IPS-18c (cell line): Measurements from ENCODE around the gene TRPM5.

Source experiments
- H3K4me3 ChIP-seq: 2 replicates; pipeline ENCODE4 v1.7.0; 2013; ENCODE audit warnings: low read depth, mild to moderate bottlenecking, low read length, moderate library complexity; ENCODE audit not compliant: insufficient read depth
- H3K9me3 ChIP-seq: one replicate; pipeline ENCODE4 v1.6.1; 2013; ENCODE audit warnings: mild to moderate bottlenecking, low read length, moderate library complexity; ENCODE audit not compliant: control insufficient read depth, insufficient read depth

The TRPM5 gene

DNA sequence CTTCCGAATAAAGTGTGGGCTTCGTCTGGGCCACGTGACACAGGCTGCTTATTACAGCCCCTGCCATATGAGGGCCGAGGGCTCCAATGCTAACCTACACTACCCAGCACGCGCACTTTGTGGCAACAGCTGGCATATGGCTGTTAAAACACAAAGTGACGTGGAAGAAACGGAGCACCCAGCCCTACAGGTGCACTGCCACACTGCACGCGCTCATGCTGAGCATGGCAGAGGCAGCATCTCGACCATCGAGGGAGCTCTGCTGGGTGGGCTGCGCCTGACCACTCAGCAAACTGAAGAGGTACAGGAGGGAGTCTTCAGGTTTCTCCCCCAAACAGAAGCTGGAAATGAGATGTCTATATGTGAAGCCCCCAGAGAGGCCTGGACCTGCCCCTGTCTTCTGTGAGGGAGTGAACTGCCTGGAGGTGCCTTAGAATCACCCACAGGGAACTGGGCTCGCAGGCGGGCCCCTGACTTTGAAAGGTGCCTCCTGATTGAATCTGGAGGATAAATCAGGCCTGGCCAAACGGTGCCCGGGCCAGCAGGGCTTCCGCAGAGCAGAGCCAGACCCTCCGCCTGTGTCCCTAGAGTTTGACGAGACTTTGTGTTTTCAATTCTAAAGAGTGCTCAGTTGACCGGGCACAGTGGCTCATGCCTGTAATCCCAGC lies 25.5 kb downstream of the TRPM5 start:
- Histone ChIP-seq H3K4me3 (no peak overlapping the region), H3K9me3 (peaks cover 2% of the 10 kb centered on the region)

DNA sequence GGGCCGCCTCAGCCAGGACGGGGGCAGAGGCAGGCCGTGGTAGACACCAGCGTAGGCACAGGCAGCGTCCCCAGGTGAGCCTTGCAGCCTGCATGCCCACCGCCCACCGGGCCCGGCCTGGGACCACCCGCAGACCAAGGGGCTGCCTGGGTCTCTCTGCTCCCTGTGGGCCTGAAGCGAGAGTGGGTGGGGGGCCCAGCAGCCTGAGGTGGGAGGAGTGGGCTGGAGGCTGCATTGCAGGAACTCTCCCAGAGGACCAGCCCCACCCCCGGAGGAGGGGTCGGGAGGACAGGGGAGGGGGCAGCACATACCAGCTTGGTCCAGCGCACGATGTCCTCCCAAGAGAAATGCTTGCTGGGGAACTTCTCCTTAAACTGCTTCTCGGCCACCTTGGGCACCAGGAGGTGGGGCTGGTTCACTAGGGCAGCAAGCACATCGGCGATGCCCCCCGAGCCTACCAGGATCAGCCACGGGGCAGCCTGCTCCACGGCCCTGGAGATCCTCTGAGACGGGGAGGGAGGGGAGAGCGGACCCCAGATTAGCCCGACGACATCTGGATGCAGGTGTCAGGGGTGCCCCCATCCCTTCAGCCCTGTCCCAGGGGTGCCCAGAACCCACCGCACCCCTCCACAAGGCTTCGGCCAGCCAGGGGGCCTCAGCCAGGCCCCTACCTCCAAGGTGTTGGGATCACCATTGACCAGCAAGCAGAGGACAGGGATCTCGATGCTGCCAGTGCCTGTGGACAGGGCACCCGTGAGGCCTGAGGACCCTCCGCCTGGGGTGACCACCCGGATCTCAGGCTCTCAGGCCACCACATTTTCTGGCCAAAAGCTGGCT lies 26.2 kb downstream of the TRPM5 start:
- H3K9me3 ChIP-seq: peaks cover 3% of the 10 kb centered on the region
- no peak overlapping the region for H3K4me3 ChIP-seq

DNA sequence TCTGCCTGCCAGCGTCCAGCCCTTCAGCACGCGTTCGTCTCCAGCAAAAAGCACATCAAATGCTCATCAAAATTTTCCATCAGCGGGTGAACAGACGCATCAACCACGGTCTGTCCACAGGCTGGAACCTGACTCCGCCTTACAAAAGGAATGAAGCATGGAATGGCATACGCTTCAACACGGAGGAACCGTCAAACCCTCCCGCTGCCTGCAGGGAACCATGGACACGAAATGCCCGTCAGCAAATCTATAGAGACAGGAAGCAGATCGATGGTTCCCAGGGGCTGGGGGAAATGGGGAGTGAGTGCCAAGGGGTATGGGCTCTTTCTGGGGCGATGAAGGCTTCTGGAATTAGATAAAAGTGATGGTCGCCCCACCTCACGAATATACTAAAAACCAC lies 27.5 kb downstream of the TRPM5 start:
- Histone ChIP-seq H3K4me3 (no peak overlapping the region), H3K9me3 (peaks cover 2% of the 10 kb centered on the region)

DNA sequence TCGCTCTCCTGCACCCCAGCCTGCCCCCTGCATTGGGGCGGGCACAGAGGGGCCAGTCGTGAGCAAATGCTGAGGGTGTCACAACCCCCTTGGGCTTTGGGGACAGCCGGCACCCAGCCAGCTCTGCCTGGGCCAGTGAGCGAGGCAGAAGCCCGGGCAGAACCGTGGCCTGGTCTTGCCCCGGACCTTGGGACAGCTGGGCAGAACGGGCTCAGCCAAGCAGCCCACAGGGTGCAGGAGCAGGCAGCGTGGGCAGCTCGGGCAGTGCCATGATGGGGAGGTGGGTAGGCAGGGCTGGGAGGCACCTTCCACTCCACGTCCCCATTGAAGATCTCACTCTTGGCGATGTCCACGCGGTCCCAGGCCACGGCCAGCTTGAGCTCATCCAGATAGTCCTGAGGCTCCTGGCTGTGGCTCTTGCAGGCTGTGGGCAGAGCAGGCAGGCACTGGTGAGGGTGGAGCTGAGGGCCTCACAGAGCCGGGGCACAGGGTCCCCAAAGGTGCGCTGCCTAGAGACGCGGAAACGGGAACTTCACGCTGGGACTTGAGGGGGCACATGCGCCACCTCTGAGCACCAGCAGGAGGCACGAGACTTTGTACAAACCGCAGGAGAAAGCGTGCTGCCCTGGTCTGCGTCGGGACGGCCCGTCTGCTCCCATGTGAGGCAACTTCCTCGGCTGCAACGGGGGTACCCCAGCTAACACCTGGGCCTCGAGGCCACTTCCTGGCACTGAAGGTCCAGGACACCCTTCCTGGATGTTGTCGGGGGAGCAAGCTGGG lies 28.5 kb downstream of the TRPM5 start:
- Histone ChIP-seq H3K4me3 (no peak overlapping the region), H3K9me3 (peaks cover 2% of the 10 kb centered on the region)

DNA sequence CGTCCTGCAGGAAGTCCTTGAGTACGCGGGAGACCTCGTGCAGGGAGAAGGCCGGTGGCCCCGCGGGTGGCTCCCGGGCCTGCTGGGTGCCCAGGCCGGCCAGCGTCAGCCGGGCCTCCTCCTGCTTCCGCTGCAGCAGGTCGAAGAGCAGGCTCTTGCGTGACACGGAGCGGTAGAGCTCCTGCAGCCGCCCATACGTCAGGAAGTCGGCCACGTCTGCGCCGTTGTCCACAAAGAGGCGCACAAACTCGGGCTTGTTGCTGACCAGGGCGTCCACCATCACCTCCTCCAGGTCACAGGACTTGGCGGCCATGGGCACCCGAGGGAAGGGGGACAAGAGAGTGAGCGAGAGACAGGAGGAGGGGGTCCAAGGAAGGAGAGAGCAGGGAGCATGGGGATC lies 29.1 kb downstream of the TRPM5 start:
- no peak overlapping the region for H3K4me3 ChIP-seq
- H3K9me3 ChIP-seq: peaks cover 2% of the 10 kb centered on the region

DNA sequence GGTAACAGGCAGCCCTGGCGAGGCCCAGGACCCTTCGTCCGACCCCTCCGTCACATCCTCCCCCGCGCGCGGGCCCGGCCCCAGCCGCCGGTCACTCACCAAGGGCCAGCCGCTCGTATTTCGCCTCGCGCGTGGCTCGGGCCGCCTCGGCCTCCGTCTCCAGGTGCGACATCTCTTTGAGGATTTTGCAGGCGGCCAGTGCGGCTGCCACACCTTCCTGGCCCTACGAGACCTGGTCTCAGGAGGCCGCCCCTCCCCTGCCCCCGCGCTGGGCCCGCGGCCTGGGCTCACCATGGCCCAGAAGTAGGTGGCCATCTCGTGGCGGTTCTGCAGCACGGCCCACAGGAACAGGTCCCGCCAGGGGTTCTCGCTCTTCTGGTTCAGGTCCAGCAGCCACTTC lies 29.7 kb downstream of the TRPM5 start:
- peaks cover 2% of the 10 kb centered on the region for H3K9me3 ChIP-seq
- H3K4me3 ChIP-seq: no peak overlapping the region

DNA sequence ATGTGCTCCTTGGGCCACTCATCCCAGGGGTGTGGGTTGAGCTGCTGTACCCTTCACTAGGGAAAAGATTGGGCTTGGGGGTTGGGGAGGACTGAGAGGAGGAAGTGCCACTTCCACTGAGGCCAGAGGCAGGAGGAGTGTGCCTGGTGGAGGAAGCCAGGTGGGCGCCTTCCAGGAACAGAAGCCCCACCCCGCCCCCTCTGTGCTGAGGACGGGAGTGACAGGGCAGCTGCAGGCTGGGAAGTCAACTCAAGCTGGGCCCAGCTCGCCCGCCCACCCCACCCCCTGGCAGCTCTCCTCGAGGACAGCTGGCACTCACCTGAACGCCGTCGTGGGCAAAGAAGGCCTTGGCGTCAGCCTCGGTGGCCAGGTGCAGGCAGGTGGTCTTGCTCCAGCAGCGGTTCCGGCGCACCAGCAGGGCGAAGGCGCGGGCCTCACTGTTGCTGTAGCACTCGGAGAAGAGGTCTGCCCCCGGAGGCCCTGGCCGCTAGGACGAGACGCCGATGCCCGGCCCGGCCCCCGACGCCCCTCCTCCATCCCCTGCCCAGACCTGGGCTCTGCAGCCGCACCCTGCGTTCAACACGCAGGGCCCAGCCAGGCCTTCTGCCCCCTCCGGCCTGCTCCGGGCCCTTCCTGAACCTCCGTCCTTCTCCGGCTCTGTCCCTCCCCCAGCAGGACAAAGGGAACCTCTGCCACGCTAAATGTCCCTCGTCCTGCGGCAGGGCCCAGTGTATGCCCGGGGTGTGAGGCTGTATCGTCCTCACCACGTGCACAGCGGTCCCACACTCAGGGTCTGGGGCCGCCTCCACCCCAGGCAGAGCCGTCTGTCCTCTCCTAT lies 30.4 kb downstream of the TRPM5 start:
- Histone ChIP-seq H3K4me3 (no peak overlapping the region), H3K9me3 (peaks cover 2% of the 10 kb centered on the region)

DNA sequence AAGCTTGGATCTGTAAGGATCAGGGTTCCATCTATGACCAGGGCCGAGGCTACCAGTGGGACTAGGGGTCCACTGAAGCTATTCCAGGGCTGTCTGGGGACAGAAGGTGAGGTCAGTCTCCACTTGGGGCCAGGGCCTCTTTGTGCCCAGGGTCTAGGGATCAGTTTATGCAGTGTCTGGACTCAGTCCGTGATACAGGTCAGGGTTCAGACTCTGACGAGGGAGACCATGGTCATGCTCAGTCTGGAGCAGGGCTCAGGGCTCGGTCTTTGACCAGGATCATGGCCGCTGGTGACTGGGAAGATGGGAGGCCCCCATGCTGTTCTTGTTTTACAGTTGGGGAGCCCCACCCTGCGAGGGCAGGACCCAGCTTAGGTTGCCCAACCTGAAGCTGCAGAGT lies 32.0 kb downstream of the TRPM5 start:
- H3K4me3 ChIP-seq: no peak overlapping the region
- peaks cover 2% of the 10 kb centered on the region for H3K9me3 ChIP-seq

DNA sequence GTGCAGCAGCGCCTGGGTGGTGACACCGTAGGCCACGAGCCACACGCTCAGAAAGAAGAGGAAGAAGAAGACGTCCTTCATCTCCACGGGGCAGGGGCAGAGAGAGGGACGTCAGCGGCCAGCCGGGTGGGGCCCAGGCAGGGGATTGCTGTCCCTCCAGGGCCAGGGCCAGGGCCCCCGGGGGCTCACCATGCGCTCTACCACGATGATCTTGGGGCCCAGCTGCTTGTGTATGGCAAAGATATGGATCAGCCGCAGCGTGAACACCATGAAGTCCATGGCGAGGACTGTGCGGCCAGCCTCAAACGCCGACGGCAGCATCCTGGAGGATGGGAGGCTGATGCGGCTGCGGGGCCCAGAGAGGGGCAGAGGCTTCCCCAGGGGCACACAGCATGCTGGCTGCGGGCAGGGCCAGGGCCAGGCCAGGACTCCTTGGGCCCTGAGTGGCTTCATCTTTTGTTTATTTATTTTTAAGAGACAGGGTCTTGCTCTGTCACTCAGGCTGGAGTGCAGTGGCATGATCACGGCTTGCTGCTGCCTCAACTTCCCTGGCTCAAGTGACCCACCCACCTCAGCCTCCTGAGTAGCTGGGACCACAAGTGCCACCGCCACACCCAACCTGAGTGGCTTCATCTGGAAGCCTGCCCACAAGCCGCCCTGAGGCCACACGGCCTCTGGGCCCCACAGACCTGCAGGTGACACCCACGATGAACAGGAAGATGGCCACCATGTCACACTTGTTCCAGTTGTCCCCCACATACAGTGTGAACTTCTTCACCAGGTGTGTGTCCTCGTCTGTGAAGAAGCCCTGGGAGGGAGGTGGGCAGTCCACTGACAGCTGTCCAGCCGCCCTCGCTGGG lies 32.6 kb downstream of the TRPM5 start:
- no peak overlapping the region for H3K4me3 ChIP-seq
- peaks cover 2% of the 10 kb centered on the region for H3K9me3 ChIP-seq

DNA sequence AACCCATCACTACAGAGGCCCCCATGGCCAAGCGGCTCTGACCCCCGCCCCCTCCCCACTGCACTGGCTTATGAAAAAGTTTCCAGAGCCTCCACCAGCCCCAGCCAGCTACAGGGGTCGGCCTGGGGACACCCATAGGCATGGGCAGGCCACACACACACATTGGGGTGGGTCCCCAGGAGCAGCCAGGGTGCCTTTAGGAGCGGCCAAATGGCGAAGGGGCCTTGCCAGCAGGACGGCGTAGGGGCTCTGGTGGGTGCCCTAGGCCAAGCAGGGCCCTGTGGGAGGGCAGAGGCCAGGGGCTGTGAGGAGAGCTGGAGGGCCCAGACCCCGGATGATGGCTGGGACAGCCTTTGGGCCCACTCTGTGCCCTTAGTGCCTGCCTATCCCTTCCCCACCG lies 33.7 kb downstream of the TRPM5 start:
- peaks cover 2% of the 10 kb centered on the region for H3K9me3 ChIP-seq
- H3K4me3 ChIP-seq: no peak overlapping the region

DNA sequence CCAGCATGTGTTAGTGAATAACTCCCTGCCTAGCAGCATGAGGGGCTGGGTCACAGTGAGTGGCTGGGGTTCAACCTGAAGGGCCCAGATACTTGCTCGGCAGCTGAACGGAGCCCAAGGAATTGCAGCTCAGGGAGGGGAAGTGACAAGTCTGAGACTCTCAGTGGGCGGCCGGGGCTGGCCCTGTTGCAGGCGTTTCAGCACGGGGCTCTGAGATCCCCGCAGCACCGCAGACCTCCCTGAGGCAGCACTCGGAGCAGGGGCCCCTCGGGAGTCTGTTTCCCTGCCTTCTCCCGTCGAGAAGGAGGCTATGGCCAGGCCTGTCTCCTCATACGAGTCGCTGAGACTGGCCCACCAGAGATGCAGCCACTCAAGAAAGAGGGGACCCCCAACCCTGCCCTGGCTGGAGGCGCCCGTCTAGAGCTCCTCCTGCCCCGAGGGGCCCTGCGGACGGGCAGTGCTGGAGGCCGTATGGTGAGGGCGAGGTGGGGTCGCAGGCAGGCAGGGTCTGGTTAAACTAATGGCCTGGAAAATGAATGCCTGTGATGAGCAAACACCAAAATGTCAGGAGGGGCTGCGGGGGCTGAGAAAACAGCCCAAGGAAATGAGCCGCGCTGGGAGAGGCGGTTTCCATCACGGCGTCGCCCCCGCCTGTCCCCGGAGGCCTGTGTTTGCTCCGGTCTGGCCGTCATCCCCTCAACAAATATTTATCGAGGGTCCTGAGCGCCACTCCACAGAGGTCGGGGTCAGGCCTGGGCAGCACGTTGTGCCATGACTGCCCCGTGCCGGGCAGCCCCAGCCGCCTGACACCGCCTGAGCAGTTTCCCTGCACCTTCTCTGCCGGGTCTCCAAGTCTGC lies 34.5 kb downstream of the TRPM5 start:
- Histone ChIP-seq H3K4me3 (no peak overlapping the region), H3K9me3 (peaks cover 2% of the 10 kb centered on the region)

DNA sequence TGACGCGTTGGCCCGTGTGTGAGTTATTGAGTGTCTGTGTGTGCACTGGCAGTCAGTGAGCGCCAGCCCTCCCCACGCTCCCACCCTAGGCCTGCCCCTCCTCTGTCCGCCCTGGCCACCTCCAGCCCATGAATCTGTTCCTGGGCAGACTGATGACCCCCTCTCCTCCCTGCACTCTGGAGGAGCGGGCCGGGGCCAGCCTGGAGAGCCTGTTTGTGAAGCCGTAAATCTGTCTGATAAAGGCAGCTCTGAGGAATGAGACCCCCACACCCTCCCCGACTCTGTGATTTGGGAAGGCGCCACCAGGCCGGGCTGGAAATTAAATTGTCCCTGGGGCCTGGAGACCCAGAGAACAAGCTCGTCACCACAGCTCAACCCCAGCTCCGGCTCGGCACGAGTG lies 35.2 kb downstream of the TRPM5 start:
- Histone ChIP-seq H3K9me3 (peaks cover 2% of the 10 kb centered on the region), H3K4me3 (no peak overlapping the region)

DNA sequence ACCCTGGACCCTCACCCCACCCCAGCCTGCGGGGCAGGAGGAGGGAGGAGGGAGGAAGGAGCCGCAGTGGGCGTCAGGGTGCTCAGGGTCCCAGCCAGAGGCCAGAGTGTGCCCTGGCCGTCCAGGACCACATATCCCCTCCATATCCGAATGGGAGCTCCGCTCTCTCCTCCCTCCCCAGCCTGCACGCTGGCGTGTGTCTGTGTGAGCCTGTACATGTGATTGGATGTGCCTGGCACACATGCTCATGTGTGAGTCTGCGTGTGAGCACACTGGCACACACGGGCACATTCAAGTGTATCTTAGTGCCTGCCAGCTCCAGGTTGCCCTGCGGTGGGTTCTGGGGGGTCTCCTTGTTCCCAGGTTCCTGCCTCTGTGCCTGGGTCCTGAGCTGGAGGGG lies 35.6 kb downstream of the TRPM5 start:
- Histone ChIP-seq H3K4me3 (no peak overlapping the region), H3K9me3 (peaks cover 2% of the 10 kb centered on the region)

DNA sequence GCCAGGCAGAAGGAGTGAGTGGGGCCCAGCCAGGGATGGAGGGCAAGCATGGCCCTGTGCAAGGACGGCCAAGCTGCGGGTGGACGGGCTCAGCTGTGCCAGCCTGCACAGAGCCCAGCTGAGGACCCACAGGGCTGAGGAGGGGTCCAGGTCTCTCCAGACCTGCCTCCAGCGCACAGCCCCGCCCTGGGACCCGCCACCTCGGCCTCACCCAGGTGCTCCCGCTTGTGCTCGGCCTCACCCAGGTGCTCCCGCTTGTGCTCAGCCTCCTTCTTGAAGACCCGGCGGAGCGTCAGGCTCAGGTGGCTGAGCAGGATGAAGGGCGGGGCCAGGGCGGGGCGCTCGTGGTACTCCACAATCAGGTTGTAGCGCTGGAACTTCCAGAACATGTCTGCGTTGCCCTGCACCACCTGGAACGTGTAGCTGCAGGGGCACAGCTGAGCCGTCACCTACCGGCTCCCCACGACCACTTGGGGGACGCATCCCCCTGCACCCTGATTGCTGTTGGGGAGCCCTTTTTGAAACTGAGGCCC lies 37.4 kb downstream of the TRPM5 start:
- H3K4me3 ChIP-seq: no peak overlapping the region
- H3K9me3 ChIP-seq: no peaks in the 10 kb centered on the region

DNA sequence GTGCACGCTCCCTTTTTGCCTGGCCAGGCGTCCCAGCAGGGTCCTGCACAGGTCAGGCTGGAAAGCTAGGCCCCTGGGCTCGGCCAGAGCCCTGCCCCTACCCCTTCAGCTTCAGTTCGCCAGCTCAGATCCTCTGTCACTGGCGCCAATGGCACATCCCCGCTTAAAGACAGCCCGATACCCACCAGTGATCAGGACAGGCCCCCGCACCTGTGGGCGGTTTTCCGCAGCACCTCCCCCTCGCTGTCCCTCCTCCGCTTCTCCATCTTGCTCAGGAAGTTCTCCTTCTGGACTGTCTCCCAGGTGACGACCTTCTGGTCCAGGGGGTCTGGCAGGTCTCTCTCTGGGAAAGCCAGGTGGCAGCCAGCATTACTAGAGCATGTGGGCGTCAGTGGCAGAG lies 37.9 kb downstream of the TRPM5 start:
- Histone ChIP-seq H3K9me3 (no peaks in the 10 kb centered on the region), H3K4me3 (no peak overlapping the region)
